Colonic mucosa (tissue), 4 donors: ENCODE data around the gene COL6A2. TPM values are rescaled to one million over a fixed set of nuclear protein-coding genes. Genes with fewer than 3 reads are reported as not detected.
"Not testable (repeated sequence)": the region's sequence is repeated elsewhere in the genome, so short reads cannot be mapped to it uniquely, and the experiment has no call there.

Experiments
- DNase-seq: peaks from one replicate; pipeline ENCODE4 v3.0.0-alpha.2; 2020
- H3K27ac ChIP-seq: fragments of 200-600 bp; one replicate; pipeline ENCODE4 v1.8.0; 2021
- H3K27me3 ChIP-seq: fragments of 200-600 bp; one replicate; pipeline ENCODE4 v1.8.0; 2021
- H3K36me3 ChIP-seq: fragments of 200-600 bp; one replicate; pipeline ENCODE4 v1.8.0; 2021
- H3K4me1 ChIP-seq: fragments of 200-600 bp; one replicate; pipeline ENCODE4 v1.8.0; 2021; ENCODE audit warnings: mild to moderate bottlenecking
- H3K4me3 ChIP-seq: fragments of 200-600 bp; one replicate; pipeline ENCODE4 v1.8.0; 2021
- H3K9ac ChIP-seq, 2 donors: one replicate each; pipeline ENCODE4 v1.7.0; 2013; ENCODE audit warnings: control low read depth in 2 of 2, low read depth in 2 of 2, low read length in 2 of 2
- H3K9me3 ChIP-seq: fragments of 200-600 bp; one replicate; pipeline ENCODE4 v1.8.0; 2021
- intact Hi-C: fragments of 100-400 bp; cut with DNase I; formaldehyde crosslinking; loops from one replicate; pipeline ENCODE4 v1.14.1; 2022
- total RNA-seq, 2 donors: library from RNA; stranded (reverse); fragmentation: NEBNext Ultra II Directional in 1 of 2; extraction: Animal tissue kit (Norgen Biotek cat#: 25700) in 1 of 2; gene quantifications; one replicate each; pipeline ENCODE4 v1.2.1, GENCODE V29; 2021
- TF ChIP-seq, protein P1 (sequence below): fragments of 200-600 bp; IDR thresholded peaks from one replicate; pipeline ENCODE4 v1.8.0; 2022; ENCODE audit warnings: antibody characterized with exemption, mild to moderate bottlenecking
- donor health status: healthy.
- donor health status: DM: no; HTN: no; CAD: no.
- donor health status: DM: no; HTN: no; CAD: no.

Gene COL6A2
- total RNA-seq, 2 donors from 2014 or later: 55.7 to 190 TPM

DNA sequence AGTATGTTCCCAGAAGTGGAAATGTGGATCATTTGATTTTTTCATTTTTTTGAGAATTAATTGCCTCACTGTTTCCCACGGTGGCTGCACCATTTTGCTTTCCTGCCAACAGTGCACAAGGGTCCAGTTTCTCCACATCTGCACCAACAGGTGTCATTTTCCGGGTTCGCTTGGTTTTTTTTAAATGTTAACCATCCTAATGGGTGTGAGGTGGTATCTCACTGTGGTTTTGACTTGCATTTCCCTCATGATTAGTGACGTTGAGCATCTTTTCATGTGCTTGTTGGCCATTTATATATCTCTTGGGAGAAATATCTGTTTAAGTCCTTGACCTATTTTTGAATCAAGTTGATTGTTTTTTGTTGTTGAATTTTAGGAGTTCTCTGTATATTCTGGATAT, 3.0 kb downstream of the COL6A2 start:
- H3K27ac ChIP-seq: no peak overlapping the region
- H3K4me3 ChIP-seq: no peak overlapping the region
- H3K36me3 ChIP-seq: no peaks in the 10 kb centered on the region
- TF ChIP-seq, protein P1, sequence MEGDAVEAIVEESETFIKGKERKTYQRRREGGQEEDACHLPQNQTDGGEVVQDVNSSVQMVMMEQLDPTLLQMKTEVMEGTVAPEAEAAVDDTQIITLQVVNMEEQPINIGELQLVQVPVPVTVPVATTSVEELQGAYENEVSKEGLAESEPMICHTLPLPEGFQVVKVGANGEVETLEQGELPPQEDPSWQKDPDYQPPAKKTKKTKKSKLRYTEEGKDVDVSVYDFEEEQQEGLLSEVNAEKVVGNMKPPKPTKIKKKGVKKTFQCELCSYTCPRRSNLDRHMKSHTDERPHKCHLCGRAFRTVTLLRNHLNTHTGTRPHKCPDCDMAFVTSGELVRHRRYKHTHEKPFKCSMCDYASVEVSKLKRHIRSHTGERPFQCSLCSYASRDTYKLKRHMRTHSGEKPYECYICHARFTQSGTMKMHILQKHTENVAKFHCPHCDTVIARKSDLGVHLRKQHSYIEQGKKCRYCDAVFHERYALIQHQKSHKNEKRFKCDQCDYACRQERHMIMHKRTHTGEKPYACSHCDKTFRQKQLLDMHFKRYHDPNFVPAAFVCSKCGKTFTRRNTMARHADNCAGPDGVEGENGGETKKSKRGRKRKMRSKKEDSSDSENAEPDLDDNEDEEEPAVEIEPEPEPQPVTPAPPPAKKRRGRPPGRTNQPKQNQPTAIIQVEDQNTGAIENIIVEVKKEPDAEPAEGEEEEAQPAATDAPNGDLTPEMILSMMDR: no peak
- no peak overlapping the region for H3K9ac ChIP-seq
- no peaks in the 10 kb centered on the region for H3K9me3 ChIP-seq
- peaks cover 22% of the 10 kb centered on the region for H3K27me3 ChIP-seq
- intact Hi-C loops: no loop called here
- no peaks in the 10 kb centered on the region for H3K4me1 ChIP-seq
- DNase-seq: no peak

DNA sequence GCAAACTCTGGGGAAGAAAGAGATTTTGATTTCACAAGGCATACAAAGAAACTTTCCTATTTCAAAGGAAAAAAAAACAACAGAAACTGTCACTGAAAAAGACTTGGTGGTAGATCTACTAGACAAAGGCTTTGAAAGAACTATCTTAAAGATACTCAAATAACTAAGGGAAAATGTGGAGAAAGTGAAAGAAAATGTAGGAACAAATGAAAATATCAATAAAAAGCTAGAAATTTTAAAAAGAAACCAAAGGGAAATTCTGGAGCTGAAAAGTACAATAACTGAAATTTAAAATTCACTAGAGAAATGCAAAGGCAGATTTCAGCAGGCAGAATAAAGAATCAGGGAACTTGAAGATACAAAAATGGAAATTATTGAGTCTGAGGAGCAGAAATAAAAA, 6.2 kb downstream of the COL6A2 start:
- H3K27ac ChIP-seq: no peak overlapping the region
- DNase-seq: no peak
- H3K4me1 ChIP-seq: no peaks in the 10 kb centered on the region
- intact Hi-C loops: no loop called here
- no peak overlapping the region for H3K9ac ChIP-seq
- no peaks in the 10 kb centered on the region for H3K9me3 ChIP-seq
- H3K27me3 ChIP-seq: peaks cover under 1% of the 10 kb centered on the region
- H3K36me3 ChIP-seq: no peaks in the 10 kb centered on the region
- TF ChIP-seq, protein P1: no peak
- H3K4me3 ChIP-seq: no peak overlapping the region

GRCh38 chr21:46107376-46107775, 9.5 kb downstream of the COL6A2 start:
- H3K27ac ChIP-seq, DNase-seq, H3K4me3 ChIP-seq, H3K9me3 ChIP-seq, H3K36me3 ChIP-seq, H3K27me3 ChIP-seq, H3K4me1 ChIP-seq, intact Hi-C loops, H3K9ac ChIP-seq: not testable (repeated sequence)

DNA sequence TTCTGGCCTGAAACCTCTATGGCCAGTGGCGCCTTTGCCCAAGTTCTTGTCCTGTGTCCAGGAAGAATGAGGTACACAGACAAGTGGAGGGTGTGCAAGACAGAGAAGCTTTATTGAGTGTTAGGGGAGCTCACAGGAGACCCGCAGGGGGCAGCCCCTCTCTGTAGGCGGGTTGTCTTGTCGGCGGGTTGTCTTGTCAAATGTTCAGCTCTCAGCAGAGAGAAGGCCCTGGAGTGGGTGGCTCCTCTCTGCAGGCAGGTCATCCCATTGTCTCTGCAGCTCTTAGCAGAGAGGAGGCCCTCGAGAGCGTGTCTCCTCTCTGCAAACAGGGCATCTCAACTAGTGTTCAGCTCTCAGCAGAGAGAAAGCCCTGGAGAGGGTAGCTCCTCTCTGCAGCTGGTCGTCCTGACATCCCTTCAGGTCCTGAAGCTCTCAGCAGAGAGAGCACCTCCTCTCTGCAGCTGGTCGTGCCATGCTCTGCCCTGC, 11.0 kb downstream of the COL6A2 start:
- TF ChIP-seq, protein P1: no peak
- no peak overlapping the region for H3K4me3 ChIP-seq
- no peak overlapping the region for H3K9ac ChIP-seq
- intact Hi-C loops: no loop called here
- no peak for DNase-seq
- no peaks in the 10 kb centered on the region for H3K27me3 ChIP-seq
- no peaks in the 10 kb centered on the region for H3K36me3 ChIP-seq
- H3K4me1 ChIP-seq: no peaks in the 10 kb centered on the region
- H3K9me3 ChIP-seq: no peaks in the 10 kb centered on the region
- H3K27ac ChIP-seq: no peak overlapping the region

GRCh38 chr21:46109313-46110221, 11.7 kb downstream of the COL6A2 start:
- no peak overlapping the region for H3K27ac ChIP-seq

More at GRCh38 chr21:46109313-46110221, 11.7 kb downstream of the COL6A2 start:
- H3K9me3 ChIP-seq: no peaks in the 10 kb centered on the region
- no peak overlapping the region for H3K9ac ChIP-seq
- intact Hi-C loops: no loop called here
- DNase-seq: peak; percentile 15
- TF ChIP-seq, protein P1: no peak
- H3K4me3 ChIP-seq: no peak overlapping the region
- H3K4me1 ChIP-seq: no peaks in the 10 kb centered on the region
- no peaks in the 10 kb centered on the region for H3K27me3 ChIP-seq
- no peaks in the 10 kb centered on the region for H3K36me3 ChIP-seq
